ENCODE measurements around the gene RRAS. TPM values are rescaled to one million over a fixed set of nuclear protein-coding genes. Genes with fewer than 3 reads are reported as not detected.

Gene RRAS
- total RNA-seq, 1 donor from 2014 or later, result 3.9 TPM

DNA sequence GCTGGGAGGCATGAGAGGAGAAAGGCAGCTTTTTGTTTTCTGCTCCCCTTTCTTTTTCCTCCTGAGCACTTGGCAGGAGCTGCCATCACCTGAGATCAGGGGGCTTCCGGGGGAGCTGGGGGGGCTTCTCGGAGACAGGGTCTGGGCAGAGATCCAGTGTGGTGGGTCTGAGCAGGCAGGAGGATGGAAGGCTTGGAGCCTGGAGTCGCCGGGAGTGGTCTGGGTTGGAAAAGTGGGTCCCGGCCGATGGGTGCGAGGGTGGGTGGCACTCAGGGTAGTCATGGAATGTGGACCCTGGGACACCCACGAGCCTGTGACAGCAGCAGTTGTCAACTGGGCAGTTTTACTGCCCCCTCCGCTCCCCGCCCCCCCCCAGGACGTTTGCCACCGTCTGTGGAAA is 47.2 kb upstream of the RRAS start:
- no peak for TF ChIP-seq CTCF (IDR thresholded peaks at IDR 0.05; ENCODE audit: unreplicated experiment)
- no peak overlapping the region for H3K27ac Mint-ChIP-seq
- peaks cover 9% of the 10 kb centered on the region for H3K4me1 Mint-ChIP-seq (ENCODE audit: low read depth)
- no peaks in the 10 kb centered on the region for H3K9me3 Mint-ChIP-seq (ENCODE audit: low read depth)
- no peaks in the 10 kb centered on the region for H3K27me3 Mint-ChIP-seq
- peaks cover 20% of the 10 kb centered on the region for H3K36me3 Mint-ChIP-seq (ENCODE audit: insufficient read depth)
- no peak for DNase-seq (ENCODE audit: low spot score, unreplicated experiment)
- no peak overlapping the region for H3K4me3 Mint-ChIP-seq (ENCODE audit: low read depth)

- peaks cover 21% of the 10 kb centered on the region for H3K36me3 Mint-ChIP-seq (ENCODE audit: insufficient read depth)
- TF ChIP-seq CTCF (IDR thresholded peaks at IDR 0.05; ENCODE audit: unreplicated experiment), result no peak
- DNase-seq (ENCODE audit: low spot score, unreplicated experiment), result no peak
- H3K9me3 Mint-ChIP-seq (ENCODE audit: low read depth), result no peaks in the 10 kb centered on the region
- no peaks in the 10 kb centered on the region for H3K27me3 Mint-ChIP-seq
- H3K4me1 Mint-ChIP-seq (ENCODE audit: low read depth), result peaks cover 9% of the 10 kb centered on the region
- H3K4me3 Mint-ChIP-seq (ENCODE audit: low read depth), result no peak overlapping the region
- no peak overlapping the region for H3K27ac Mint-ChIP-seq
Measured at GRCh38 chr19:49686503-49687088, 46.7 kb upstream of the RRAS start.

DNA sequence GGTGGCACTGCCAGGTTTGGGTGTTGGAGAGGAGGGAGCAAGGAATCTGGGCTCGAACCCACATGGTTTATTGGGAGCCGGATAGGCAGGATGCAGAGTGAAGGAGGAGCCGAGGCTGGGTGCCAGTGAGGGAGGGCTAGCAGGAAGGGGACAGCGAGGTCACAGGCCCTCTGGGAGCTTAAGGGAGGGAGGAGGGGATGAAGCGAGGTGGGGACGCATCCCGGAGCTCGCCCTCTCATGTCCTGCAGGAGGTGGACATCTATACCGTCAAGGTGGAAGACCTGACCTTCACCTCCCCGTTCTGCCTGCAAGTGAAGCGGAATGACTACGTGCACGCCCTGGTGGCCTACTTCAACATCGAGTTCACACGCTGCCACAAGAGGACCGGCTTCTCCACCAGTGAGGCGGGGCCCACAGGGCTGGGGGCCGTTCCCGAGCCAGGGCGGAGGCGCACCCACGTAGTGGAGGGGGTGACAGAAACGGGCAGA is 45.9 kb upstream of the RRAS start:
- Mint-ChIP-seq H3K36me3 (ENCODE audit: insufficient read depth) (peaks cover 24% of the 10 kb centered on the region), H3K27ac (no peak overlapping the region), H3K4me3 (ENCODE audit: low read depth) (no peak overlapping the region), H3K9me3 (ENCODE audit: low read depth) (no peaks in the 10 kb centered on the region), H3K4me1 (ENCODE audit: low read depth) (peaks cover 9% of the 10 kb centered on the region), H3K27me3 (no peaks in the 10 kb centered on the region)
- no peak for TF ChIP-seq CTCF (IDR thresholded peaks at IDR 0.05; ENCODE audit: unreplicated experiment)
- DNase-seq (ENCODE audit: low spot score, unreplicated experiment), result no peak

DNA sequence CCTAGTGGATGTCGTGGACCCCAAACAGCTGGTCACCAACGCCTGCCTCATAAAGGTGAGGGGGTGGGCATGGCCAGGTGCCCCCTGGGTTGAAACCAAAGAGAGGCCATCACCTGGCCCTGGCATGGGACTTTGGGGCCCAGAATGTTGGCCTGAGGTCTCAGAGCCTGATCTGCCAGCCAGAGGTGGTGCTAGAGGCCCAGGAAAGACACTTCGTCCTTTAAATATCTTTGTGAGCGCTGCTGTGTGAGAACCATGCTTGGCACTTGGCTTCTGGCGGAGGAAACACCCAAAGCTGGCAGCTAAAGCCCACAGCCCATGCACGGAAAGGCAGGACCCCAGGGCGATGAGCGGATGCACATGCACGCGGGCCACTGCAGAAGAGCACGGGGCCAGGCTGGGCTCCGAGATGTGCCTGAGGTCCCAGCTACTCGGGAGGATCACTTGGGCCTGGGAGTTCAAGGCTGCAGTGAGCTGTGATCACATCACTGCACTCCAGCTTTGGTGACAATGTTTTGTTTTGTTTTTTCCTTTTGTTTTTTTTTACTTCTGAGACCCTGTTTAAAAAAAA is 45.1 kb upstream of the RRAS start:
- no peaks in the 10 kb centered on the region for H3K27me3 Mint-ChIP-seq
- no peak overlapping the region for H3K27ac Mint-ChIP-seq
- no peaks in the 10 kb centered on the region for H3K9me3 Mint-ChIP-seq (ENCODE audit: low read depth)
- no peak for DNase-seq (ENCODE audit: low spot score, unreplicated experiment)
- TF ChIP-seq CTCF (IDR thresholded peaks at IDR 0.05; ENCODE audit: unreplicated experiment), result no peak
- peaks cover 7% of the 10 kb centered on the region for H3K4me1 Mint-ChIP-seq (ENCODE audit: low read depth)
- H3K36me3 Mint-ChIP-seq (ENCODE audit: insufficient read depth), result peaks cover 25% of the 10 kb centered on the region
- H3K4me3 Mint-ChIP-seq (ENCODE audit: low read depth), result no peak overlapping the region

DNA sequence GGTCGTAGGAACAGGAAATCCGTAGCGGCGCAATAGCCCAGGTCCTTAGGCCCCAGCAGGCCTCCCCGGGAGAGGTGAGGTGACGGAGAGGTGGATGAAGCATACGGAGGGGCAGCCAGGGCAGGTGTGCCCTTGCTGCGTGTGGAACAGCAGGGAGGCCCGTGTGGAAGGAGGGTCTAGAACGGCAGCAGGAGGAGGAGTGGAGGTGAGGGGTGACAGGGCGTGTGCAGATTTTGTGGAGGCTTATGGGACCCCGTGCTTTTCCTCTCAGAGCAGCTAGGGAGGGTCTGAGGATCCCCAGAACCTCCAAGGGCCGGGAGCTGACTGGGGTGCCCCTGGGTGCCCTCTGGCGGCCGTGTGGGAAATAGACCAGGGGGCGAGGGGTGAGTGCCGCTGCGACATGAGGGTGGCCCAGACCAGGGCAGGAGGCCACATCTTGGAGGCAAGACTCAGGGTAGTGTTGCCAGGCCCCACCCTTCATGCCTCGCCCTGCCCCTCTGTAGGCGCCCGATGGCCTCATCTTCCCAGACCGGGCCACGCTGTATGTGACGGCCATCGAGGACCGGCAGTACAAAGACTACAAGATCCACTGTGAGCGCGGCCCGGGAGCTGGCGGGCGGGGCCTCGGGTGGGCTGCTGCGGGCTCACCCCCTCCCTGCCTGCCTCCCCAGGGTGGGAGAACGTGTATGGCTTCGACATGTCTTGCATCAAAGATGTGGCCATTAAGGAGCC is 44.5 kb upstream of the RRAS start:
- no peak overlapping the region for H3K4me3 Mint-ChIP-seq (ENCODE audit: low read depth)
- H3K9me3 Mint-ChIP-seq (ENCODE audit: low read depth), result no peaks in the 10 kb centered on the region
- H3K27ac Mint-ChIP-seq, result no peak overlapping the region
- H3K27me3 Mint-ChIP-seq, result no peaks in the 10 kb centered on the region
- peaks cover 11% of the 10 kb centered on the region for H3K4me1 Mint-ChIP-seq (ENCODE audit: low read depth)
- TF ChIP-seq CTCF (IDR thresholded peaks at IDR 0.05; ENCODE audit: unreplicated experiment), result peak; percentile 38
- peaks cover 25% of the 10 kb centered on the region for H3K36me3 Mint-ChIP-seq (ENCODE audit: insufficient read depth)
- no peak for DNase-seq (ENCODE audit: low spot score, unreplicated experiment)
